ENCODE results near the gene EMX2.
"Not testable (repeated sequence)": the region's sequence is repeated elsewhere in the genome, so short reads cannot be mapped to it uniquely, and the experiment has no call there.

EMX2 gene

GRCh38 chr10:117542706-117543224 is at the start of gene EMX2:
EMX2 (plus strand) TSS chr10:117542746; CDS start chr10:117543268, 522 bp downstream.
- Mint-ChIP-seq H3K9me3 (no peaks in the 10 kb centered on the region), H3K4me1 (ENCODE audit: low read depth) (peaks cover 4% of the 10 kb centered on the region), H3K27me3 (ENCODE audit: low read depth) (peaks cover 88% of the 10 kb centered on the region), H3K4me3 (peak within 1 kb of the TSS; percentile 46), H3K36me3 (ENCODE audit: low read depth) (peaks cover 6% of the 10 kb centered on the region), H3K27ac (peak within 1 kb of the TSS; percentile 59)
- no peak for DNase-seq (ENCODE audit: low spot score)

- no peak for DNase-seq (ENCODE audit: low spot score)
- no peak overlapping the region for H3K27ac Mint-ChIP-seq
- H3K4me3 Mint-ChIP-seq: no peak overlapping the region
- no peaks in the 10 kb centered on the region for H3K36me3 Mint-ChIP-seq (ENCODE audit: low read depth)
- H3K27me3 Mint-ChIP-seq (ENCODE audit: low read depth): peaks cover 21% of the 10 kb centered on the region
- H3K4me1 Mint-ChIP-seq (ENCODE audit: low read depth): no peaks in the 10 kb centered on the region
- no peaks in the 10 kb centered on the region for H3K9me3 Mint-ChIP-seq
Observed at GRCh38 chr10:117496031-117496430, 46.5 kb upstream of the EMX2 start.

- H3K9me3 Mint-ChIP-seq: no peaks in the 10 kb centered on the region
- no peak overlapping the region for H3K27ac Mint-ChIP-seq
- H3K36me3 Mint-ChIP-seq (ENCODE audit: low read depth): no peaks in the 10 kb centered on the region
- H3K4me3 Mint-ChIP-seq: no peak overlapping the region
- H3K27me3 Mint-ChIP-seq (ENCODE audit: low read depth): peaks cover 21% of the 10 kb centered on the region
- no peaks in the 10 kb centered on the region for H3K4me1 Mint-ChIP-seq (ENCODE audit: low read depth)
- peak; percentile 54 for DNase-seq (ENCODE audit: low spot score)
Observed at GRCh38 chr10:117496616-117497028, 45.9 kb upstream of the EMX2 start.

- no peaks in the 10 kb centered on the region for H3K36me3 Mint-ChIP-seq (ENCODE audit: low read depth)
- no peaks in the 10 kb centered on the region for H3K9me3 Mint-ChIP-seq
- no peak overlapping the region for H3K27ac Mint-ChIP-seq
- H3K4me1 Mint-ChIP-seq (ENCODE audit: low read depth): no peaks in the 10 kb centered on the region
- peaks cover 23% of the 10 kb centered on the region for H3K27me3 Mint-ChIP-seq (ENCODE audit: low read depth)
- no peak overlapping the region for H3K4me3 Mint-ChIP-seq
- DNase-seq (ENCODE audit: low spot score): no peak
Observed at GRCh38 chr10:117497736-117498135, 44.8 kb upstream of the EMX2 start.

GRCh38 chr10:117499248-117500105 is 43.1 kb upstream of the EMX2 start:
- Mint-ChIP-seq H3K27ac (no peak overlapping the region), H3K36me3 (ENCODE audit: low read depth) (no peaks in the 10 kb centered on the region), H3K4me3 (no peak overlapping the region), H3K4me1 (ENCODE audit: low read depth) (no peaks in the 10 kb centered on the region), H3K27me3 (ENCODE audit: low read depth) (peaks cover 17% of the 10 kb centered on the region), H3K9me3 (no peaks in the 10 kb centered on the region)
- DNase-seq (ENCODE audit: low spot score): no peak

- no peak for DNase-seq (ENCODE audit: low spot score)
Observed at GRCh38 chr10:117500456-117500855, 42.1 kb upstream of the EMX2 start.

GRCh38 chr10:117501460-117502035 is 41.0 kb upstream of the EMX2 start:
- H3K9me3 Mint-ChIP-seq: no peaks in the 10 kb centered on the region
- H3K4me3 Mint-ChIP-seq: no peak overlapping the region

More at GRCh38 chr10:117500456-117500855, 42.1 kb upstream of the EMX2 start:
- no peaks in the 10 kb centered on the region for H3K9me3 Mint-ChIP-seq
- H3K4me3 Mint-ChIP-seq: no peak overlapping the region
- peaks cover 15% of the 10 kb centered on the region for H3K27me3 Mint-ChIP-seq (ENCODE audit: low read depth)
- no peaks in the 10 kb centered on the region for H3K36me3 Mint-ChIP-seq (ENCODE audit: low read depth)
- H3K4me1 Mint-ChIP-seq (ENCODE audit: low read depth): no peaks in the 10 kb centered on the region
- no peak overlapping the region for H3K27ac Mint-ChIP-seq

GRCh38 chr10:117502421-117503243 is 39.9 kb upstream of the EMX2 start:
- Mint-ChIP-seq H3K4me1 (ENCODE audit: low read depth) (no peaks in the 10 kb centered on the region), H3K27ac (no peak overlapping the region), H3K9me3 (no peaks in the 10 kb centered on the region), H3K36me3 (ENCODE audit: low read depth) (no peaks in the 10 kb centered on the region), H3K27me3 (ENCODE audit: low read depth) (peaks cover 5% of the 10 kb centered on the region), H3K4me3 (no peak overlapping the region)
- DNase-seq (ENCODE audit: low spot score): no peak

More at GRCh38 chr10:117501460-117502035, 41.0 kb upstream of the EMX2 start:
- no peak for DNase-seq (ENCODE audit: low spot score)
- Mint-ChIP-seq H3K4me1 (ENCODE audit: low read depth) (no peaks in the 10 kb centered on the region), H3K27me3 (ENCODE audit: low read depth) (peaks cover 7% of the 10 kb centered on the region), H3K27ac (no peak overlapping the region), H3K36me3 (ENCODE audit: low read depth) (no peaks in the 10 kb centered on the region)

- Mint-ChIP-seq H3K27me3 (ENCODE audit: low read depth) (peaks cover 5% of the 10 kb centered on the region), H3K4me1 (ENCODE audit: low read depth) (no peaks in the 10 kb centered on the region), H3K9me3 (no peaks in the 10 kb centered on the region), H3K36me3 (ENCODE audit: low read depth) (no peaks in the 10 kb centered on the region), H3K27ac (no peak overlapping the region), H3K4me3 (no peak overlapping the region)
- no peak for DNase-seq (ENCODE audit: low spot score)
Observed at GRCh38 chr10:117503244-117504205, 39.0 kb upstream of the EMX2 start.

- H3K27ac Mint-ChIP-seq: no peak overlapping the region
- no peak for DNase-seq (ENCODE audit: low spot score)
- H3K4me3 Mint-ChIP-seq: no peak overlapping the region
- H3K36me3 Mint-ChIP-seq (ENCODE audit: low read depth): no peaks in the 10 kb centered on the region
- no peaks in the 10 kb centered on the region for H3K9me3 Mint-ChIP-seq
- H3K4me1 Mint-ChIP-seq (ENCODE audit: low read depth): no peaks in the 10 kb centered on the region
- peaks cover 5% of the 10 kb centered on the region for H3K27me3 Mint-ChIP-seq (ENCODE audit: low read depth)
Observed at GRCh38 chr10:117504562-117504961, 38.0 kb upstream of the EMX2 start.

GRCh38 chr10:117507081-117507480 is 35.5 kb upstream of the EMX2 start:
- DNase-seq (ENCODE audit: low spot score); H3K36me3 Mint-ChIP-seq (ENCODE audit: low read depth); H3K27me3 Mint-ChIP-seq (ENCODE audit: low read depth); H3K9me3 Mint-ChIP-seq; H3K27ac Mint-ChIP-seq; H3K4me1 Mint-ChIP-seq (ENCODE audit: low read depth); H3K4me3 Mint-ChIP-seq: not testable (repeated sequence)

GRCh38 chr10:117509573-117509972 is 33.0 kb upstream of the EMX2 start:
- H3K4me1 Mint-ChIP-seq (ENCODE audit: low read depth): no peaks in the 10 kb centered on the region

More at GRCh38 chr10:117509573-117509972, 33.0 kb upstream of the EMX2 start:
- Mint-ChIP-seq H3K27me3 (ENCODE audit: low read depth) (peaks cover 4% of the 10 kb centered on the region), H3K27ac (no peak overlapping the region), H3K36me3 (ENCODE audit: low read depth) (no peaks in the 10 kb centered on the region), H3K4me3 (no peak overlapping the region), H3K9me3 (no peaks in the 10 kb centered on the region)
- DNase-seq (ENCODE audit: low spot score): no peak
